Parathyroid adenoma (tissue), 2 donors: ENCODE results near the gene HLTF.

Source experiments
- H2AFZ ChIP-seq: fragments of 300-600 bp; sonication (generic); one replicate; pipeline ENCODE4 v1.7.0; 2017; ENCODE audit warnings: antibody characterized with exemption, mild to moderate bottlenecking
- H3K27ac ChIP-seq: fragments of 300-600 bp; sonication (generic); one replicate; pipeline ENCODE4 v1.7.0; 2017
- H3K27me3 ChIP-seq: fragments of 300-600 bp; sonication (generic); one replicate; pipeline ENCODE4 v1.7.0; 2017; ENCODE audit warnings: low read length; ENCODE audit not compliant: control insufficient read depth, insufficient read depth
- H3K36me3 ChIP-seq: fragments of 300-600 bp; sonication (generic); one replicate; pipeline ENCODE4 v1.7.0; 2017; ENCODE audit warnings: low read length; ENCODE audit not compliant: control insufficient read depth, insufficient read depth
- H3K4me1 ChIP-seq: fragments of 300-600 bp; sonication (generic); one replicate; pipeline ENCODE4 v1.7.0; 2017; ENCODE audit warnings: control low read depth
- H3K4me2 ChIP-seq: fragments of 300-600 bp; sonication (generic); one replicate; pipeline ENCODE4 v1.7.0; 2017; ENCODE audit warnings: low read length
- H3K4me3 ChIP-seq: fragments of 300-600 bp; sonication (generic); one replicate; pipeline ENCODE4 v1.7.0; 2017; ENCODE audit warnings: low read depth, low read length
- H3K79me2 ChIP-seq: fragments of 300-600 bp; sonication (generic); one replicate; pipeline ENCODE4 v1.7.0; 2017; ENCODE audit warnings: control low read depth
- H3K9ac ChIP-seq: fragments of 300-600 bp; sonication (generic); one replicate; pipeline ENCODE4 v1.7.0; 2017; ENCODE audit warnings: mild to moderate bottlenecking
- H3K9me3 ChIP-seq: fragments of 300-600 bp; sonication (generic); one replicate; pipeline ENCODE4 v1.7.0; 2017; ENCODE audit warnings: low read length; ENCODE audit not compliant: control insufficient read depth
- TF ChIP-seq, protein P1 (sequence below): fragments of 300-600 bp; sonication (generic); IDR thresholded peaks from one replicate; pipeline ENCODE4 v1.7.0; 2017; ENCODE audit warnings: antibody characterized with exemption, mild to moderate bottlenecking
- donor health status: primary hyperparathyroidism.

Gene HLTF

DNA sequence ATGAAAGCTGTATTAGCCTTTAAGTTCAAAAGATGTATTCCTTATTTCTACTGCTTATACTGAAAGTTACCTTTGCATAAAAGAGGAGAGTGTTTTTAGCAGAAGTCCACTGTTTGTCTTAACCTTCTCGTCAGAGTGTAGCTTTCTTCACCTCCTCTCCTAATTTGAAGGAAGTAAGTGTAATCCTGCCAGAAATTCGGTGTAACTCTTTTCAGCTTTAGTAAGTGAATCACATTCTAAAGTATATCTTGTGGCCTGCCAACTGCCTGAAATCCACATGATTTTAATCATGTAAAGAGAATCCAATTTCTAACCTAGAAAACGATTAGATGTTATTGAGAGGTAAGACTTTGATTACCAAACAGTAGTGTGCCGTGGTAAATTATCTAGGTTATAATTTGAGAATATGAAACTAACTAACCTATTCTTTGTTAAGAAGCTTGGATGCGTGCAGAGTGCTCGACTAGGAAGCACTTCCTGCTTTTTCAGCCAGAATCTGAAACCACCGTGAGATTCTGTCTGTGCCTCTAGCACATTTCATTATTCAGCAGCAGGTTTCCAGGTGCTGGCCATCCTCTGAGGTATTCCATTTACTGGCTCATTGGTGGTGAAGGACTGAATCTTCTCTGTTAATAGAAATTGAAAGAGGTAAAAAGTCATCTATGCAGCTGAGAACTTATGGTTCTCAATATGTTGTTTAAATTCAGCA is 87.5 kb downstream of the HLTF start:
- Histone ChIP-seq H3K36me3 (no peaks in the 10 kb centered on the region), H2AFZ (no peak overlapping the region), H3K27ac (no peak overlapping the region), H3K4me1 (no peaks in the 10 kb centered on the region), H3K4me2 (no peak overlapping the region), H3K4me3 (no peak overlapping the region), H3K27me3 (no peaks in the 10 kb centered on the region), H3K9me3 (no peaks in the 10 kb centered on the region), H3K79me2 (no peaks in the 10 kb centered on the region), H3K9ac (no peak overlapping the region)
- TF ChIP-seq, protein P1, sequence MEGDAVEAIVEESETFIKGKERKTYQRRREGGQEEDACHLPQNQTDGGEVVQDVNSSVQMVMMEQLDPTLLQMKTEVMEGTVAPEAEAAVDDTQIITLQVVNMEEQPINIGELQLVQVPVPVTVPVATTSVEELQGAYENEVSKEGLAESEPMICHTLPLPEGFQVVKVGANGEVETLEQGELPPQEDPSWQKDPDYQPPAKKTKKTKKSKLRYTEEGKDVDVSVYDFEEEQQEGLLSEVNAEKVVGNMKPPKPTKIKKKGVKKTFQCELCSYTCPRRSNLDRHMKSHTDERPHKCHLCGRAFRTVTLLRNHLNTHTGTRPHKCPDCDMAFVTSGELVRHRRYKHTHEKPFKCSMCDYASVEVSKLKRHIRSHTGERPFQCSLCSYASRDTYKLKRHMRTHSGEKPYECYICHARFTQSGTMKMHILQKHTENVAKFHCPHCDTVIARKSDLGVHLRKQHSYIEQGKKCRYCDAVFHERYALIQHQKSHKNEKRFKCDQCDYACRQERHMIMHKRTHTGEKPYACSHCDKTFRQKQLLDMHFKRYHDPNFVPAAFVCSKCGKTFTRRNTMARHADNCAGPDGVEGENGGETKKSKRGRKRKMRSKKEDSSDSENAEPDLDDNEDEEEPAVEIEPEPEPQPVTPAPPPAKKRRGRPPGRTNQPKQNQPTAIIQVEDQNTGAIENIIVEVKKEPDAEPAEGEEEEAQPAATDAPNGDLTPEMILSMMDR, result no peak

DNA sequence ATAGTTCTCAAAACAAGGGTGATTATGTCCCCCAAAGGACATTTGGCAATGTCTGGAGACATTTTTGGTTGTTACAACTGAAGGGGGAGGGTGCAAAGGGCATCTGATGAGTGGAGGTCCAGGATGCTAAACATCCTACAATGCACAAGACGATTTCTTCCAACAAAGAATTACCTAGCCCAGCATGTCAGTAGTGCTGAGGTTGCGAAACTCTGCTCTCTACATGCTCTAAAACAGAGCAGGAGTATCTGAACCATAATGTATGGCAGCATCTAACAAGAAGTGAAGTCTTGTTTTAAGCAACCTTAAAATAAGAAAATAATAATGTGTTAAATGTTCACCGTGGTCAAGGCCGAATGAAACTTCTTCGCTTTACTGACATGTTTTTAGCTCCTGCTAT is 88.0 kb downstream of the HLTF start:
- H3K36me3 ChIP-seq, result no peaks in the 10 kb centered on the region
- no peaks in the 10 kb centered on the region for H3K79me2 ChIP-seq
- no peak overlapping the region for H2AFZ ChIP-seq
- TF ChIP-seq, protein P1, result no peak
- no peaks in the 10 kb centered on the region for H3K27me3 ChIP-seq
- H3K4me2 ChIP-seq, result no peak overlapping the region
- H3K4me3 ChIP-seq, result no peak overlapping the region
- no peak overlapping the region for H3K9ac ChIP-seq
- H3K4me1 ChIP-seq, result no peaks in the 10 kb centered on the region
- H3K9me3 ChIP-seq, result no peaks in the 10 kb centered on the region
- no peak overlapping the region for H3K27ac ChIP-seq

DNA sequence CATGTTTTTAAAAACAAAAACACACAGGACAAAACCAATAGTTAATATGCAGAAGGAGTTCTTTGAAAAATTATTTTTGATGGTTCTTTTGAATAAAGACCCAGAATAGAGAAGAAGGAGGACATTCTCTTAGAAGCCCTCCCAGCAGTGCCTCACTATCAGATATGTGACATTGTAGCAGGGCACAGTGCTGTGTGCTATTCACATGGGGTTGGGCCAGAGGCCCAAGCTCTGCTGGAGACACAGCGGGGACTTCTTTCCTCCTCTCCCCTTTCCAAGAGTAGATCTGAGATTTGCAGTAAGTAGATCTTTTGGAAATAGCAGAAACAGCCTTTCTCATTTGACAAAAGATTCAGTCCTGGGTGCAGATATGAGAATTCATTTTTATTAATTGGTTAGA is 88.7 kb downstream of the HLTF start:
- Histone ChIP-seq H3K4me2 (no peak overlapping the region), H3K27ac (no peak overlapping the region), H2AFZ (no peak overlapping the region), H3K4me3 (no peak overlapping the region), H3K27me3 (no peaks in the 10 kb centered on the region), H3K9ac (no peak overlapping the region), H3K4me1 (peaks cover 3% of the 10 kb centered on the region), H3K9me3 (no peaks in the 10 kb centered on the region), H3K79me2 (peaks cover 4% of the 10 kb centered on the region), H3K36me3 (no peaks in the 10 kb centered on the region)
- TF ChIP-seq, protein P1, result no peak

DNA sequence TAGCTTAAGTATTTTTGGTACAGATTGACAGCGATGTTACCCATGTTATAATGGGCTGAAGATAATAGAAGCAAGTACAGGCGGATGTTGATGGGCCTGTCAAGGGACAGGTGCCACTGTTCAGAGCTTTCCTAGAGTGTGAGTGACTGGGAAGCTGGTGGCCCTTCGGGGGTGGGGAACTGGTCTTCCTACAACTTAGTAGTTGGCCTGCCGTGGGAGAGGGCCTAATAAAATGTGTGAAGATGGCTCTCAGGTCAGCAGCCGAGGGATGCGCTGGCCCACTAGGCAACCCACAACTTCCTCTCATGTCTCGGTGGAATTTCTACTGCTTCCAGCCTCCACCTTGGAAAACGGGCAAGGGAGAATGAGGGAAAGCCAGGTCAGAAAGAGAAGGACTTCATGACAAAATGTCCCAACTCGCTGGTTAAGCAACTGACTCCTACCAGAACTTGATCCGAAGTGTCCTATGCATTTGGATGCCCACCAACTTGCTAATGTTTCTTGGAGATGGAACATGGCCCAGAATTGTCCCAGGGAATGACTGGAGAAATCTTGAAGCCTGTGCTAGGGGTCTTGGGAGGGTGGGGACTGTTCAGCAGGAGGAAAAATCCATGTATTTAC is 93.6 kb downstream of the HLTF start:
- H3K79me2 ChIP-seq, result peaks cover 6% of the 10 kb centered on the region
- peaks cover 8% of the 10 kb centered on the region for H3K4me1 ChIP-seq
- H3K36me3 ChIP-seq, result no peaks in the 10 kb centered on the region
- no peak overlapping the region for H3K4me3 ChIP-seq
- no peaks in the 10 kb centered on the region for H3K9me3 ChIP-seq
- TF ChIP-seq, protein P1, result no peak
- H2AFZ ChIP-seq, result peak overlapping the region; percentile 100
- no peak overlapping the region for H3K9ac ChIP-seq
- no peak overlapping the region for H3K27ac ChIP-seq
- H3K27me3 ChIP-seq, result no peaks in the 10 kb centered on the region
- H3K4me2 ChIP-seq, result peak overlapping the region; percentile 92
